HG02884 (cell line): ENCODE results near the gene MORC3.
A peak's percentile ranks its signal among the peaks of the same experiment; 100 is the strongest.
"Not testable (repeated sequence)": the region's sequence is repeated elsewhere in the genome, so short reads cannot be mapped to it uniquely, and the experiment has no call there.

Experiments used
- ATAC-seq: cut with Tn5 transposase; IDR thresholded peaks from one replicate; pipeline ENCODE4 v1.9.1; 2021; ENCODE audit warnings: mild to moderate bottlenecking, moderate library complexity; ENCODE audit not compliant: unreplicated experiment

MORC3 gene

GRCh38 chr21:36319767-36320420 is at the start of gene MORC3:
MORC3 (plus strand) TSS chr21:36320197; CDS start chr21:36320265, 68 bp downstream.
- ATAC-seq: peak; percentile 85

DNA sequence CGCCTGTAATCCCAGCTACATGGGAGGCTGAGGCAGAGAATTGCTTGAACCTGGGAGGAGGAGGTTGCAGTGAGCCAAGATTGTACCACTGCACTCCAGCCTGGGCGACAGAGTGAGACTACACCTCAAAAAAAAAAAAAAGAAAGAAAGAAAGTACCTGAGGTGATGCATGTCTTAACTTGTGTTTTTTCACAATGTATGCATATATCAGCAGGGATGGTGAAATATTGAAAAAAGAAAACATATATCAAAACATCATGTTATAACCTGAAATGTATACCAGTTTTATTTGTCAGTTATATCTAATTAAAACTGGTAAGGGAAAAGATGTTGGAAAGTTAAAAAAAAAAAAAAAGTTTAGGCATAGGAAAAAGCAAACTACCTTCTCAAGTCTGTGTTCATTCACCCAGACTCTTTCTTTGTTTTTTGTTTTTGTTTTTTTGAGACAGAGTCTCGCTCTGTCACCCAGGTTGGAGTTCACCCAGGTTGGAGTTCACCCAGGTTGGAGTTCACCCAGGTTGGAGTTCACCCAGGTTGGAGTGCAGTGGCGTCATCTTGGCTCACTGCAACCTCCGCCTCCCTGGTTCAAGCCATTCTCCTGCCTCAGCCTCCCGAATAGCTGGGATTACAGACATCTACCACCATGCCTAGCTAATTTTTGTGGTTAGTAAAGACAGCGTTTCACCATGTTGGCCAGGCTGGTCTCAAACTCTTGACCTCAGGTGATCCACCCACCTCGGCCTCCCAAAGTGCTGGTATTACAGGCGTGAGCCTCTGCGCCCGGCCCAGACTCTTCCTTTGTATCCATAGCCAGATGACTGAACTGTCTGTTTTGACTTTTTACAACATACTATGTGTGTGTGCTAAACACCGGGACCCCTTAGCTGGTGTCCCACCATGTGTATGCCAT is 49.0 kb upstream of the MORC3 start:
- not testable (repeated sequence) for ATAC-seq

DNA sequence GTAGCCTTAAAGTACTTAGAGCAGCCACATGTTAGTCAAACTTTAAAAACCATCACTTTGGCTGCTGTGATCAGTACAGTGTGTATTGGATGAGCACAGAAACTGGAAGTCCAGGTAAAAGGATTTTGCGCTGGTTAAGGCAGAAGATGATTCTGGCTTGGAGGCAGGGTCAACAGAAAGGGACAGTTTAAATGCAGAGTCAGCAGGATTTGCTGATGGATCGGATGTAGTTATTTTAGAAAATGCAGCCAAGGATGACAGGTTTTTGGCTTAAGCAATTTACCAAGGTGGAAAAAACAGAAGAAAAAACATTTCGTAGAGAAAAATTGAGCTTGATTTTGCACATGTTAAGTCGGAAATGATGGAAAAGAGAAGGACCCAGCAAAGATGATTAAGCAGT is 45.9 kb upstream of the MORC3 start:
- ATAC-seq: no peak

DNA sequence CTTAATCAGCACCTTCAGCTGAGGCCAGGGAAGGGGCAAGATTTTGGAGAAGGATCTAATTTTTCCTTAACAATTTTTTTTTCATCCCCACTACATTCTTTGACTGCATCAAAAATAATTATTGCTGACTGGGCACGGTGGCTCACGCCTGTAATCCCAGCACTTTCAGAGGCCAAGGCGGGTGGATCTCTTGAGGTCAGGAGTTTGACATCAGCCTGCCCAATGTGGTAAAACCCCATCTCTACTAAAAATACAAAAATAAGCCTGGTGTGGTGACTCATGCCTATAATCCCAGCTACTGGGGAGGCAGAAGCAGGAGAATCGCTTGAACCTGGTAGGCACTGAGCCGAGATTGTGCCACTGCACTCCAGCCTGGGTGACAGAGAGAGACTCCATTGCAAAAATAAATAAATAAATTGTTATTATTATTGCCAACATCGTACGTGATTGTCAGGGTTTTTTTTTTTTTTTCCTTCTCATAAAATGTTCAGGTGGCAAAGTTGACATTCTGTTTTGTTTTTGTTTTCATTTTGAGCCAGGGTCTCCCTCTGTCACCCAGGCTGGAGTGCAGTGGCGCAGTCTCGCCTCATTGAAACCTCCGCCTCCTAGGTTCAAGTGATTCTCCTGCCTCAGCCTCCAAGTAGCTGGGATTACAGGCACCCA is 37.3 kb upstream of the MORC3 start:
- ATAC-seq: no peak

- not testable (repeated sequence) for ATAC-seq
Observed at GRCh38 chr21:36283231-36283622, 36.8 kb upstream of the MORC3 start.

DNA sequence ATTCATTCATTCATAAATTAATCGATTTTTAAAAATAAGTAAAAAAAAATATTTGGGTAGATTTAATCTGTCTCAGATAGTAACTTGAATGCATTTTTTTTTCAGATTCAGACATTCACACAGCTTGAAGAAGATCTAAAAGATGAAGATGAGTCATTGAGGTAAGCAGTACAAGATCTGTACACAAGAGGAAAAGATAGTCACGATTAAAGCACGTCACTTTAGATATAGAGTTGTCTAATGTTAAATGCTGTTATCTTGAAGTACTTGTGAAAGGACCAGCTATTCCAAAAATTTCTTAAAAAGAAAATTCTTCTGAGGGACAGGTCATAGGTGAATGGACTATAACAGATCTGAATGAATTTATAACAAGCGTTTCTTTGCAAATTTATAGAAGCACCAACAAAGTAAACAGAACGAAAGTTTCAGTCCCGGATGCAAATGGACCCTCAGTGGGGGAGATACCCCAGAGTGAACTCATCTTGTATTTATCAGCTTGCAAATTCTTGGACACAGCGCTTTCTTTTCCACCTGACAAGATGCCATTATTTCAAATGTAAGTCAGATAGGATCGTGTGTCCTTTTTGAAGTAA is 31.2 kb upstream of the MORC3 start:
- no peak for ATAC-seq

DNA sequence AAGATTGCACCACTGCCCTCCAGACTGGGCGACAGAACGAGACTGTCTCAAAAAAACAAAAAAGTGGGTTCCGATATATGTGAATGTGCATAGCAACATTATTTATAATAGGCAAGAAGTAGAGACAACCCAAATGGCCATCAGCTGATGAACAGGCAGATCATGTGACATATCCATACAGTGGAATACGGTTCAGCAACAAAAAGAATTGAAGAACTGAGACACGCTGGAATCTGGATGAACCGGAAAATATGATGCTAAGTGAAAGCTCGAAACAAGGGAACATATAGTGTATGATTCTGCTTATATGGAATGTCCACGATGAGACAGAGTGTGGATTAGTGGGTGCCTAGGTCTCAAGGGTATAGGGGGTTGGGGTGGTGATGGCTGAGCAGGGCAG is 28.5 kb upstream of the MORC3 start:
- no peak for ATAC-seq

- no peak for ATAC-seq
Observed at GRCh38 chr21:36297406-36297937, 22.5 kb upstream of the MORC3 start.

- peak; percentile 95 for ATAC-seq
Observed at GRCh38 chr21:36297938-36298572, 21.9 kb upstream of the MORC3 start.

DNA sequence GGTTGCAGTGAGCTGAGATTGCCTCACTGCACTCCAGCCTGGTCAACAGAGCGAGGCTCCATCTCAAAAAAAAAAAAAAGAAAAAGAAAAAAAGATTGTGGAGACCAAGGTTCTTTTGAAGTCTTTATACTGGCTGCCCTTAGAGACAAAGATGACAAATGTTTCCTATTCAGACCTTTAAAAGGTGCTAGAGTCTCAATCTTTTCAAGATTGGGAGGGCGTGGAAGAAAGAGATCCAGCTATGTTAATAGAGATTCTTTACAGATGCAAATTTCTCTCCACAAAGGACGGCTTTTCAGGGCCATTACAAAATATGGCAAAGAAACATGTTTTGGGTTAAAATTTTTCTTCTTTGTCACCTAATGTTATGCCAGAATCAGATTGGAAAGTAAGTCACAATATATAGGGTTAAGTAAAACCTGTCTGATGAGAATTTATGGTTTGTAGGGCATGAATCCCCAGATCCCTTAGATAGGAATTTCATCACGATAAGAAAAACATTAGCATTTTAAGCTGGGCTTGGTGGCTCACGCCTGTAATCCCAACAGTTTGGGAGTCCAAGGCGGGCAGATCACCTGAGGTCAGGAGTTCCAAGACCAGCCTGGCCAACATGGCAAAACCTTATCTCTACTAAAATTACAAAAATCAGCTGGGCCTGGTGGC is 13.0 kb upstream of the MORC3 start:
- no peak for ATAC-seq

- peak; percentile 83 for ATAC-seq
Observed at GRCh38 chr21:36310016-36310415, 10.0 kb upstream of the MORC3 start.

DNA sequence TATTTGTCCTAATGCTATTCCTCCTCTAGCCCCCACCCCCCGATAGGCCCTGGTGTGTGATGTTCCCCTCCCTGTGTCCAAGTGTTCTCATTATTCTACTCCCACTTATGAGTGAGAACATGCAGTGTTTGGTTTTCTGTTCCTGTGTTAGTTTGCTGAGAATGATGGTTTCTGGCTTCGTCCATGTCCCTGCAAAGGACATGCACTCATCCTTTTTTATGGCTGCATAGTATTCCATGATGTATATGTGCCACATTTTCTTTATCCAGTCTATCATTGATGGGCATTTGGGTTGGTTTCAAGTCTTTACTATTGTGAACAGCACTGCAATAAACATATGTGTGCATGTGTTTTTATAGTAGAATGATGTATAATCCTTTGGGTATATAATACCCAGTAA is 6.6 kb upstream of the MORC3 start:
- ATAC-seq: not testable (repeated sequence)

DNA sequence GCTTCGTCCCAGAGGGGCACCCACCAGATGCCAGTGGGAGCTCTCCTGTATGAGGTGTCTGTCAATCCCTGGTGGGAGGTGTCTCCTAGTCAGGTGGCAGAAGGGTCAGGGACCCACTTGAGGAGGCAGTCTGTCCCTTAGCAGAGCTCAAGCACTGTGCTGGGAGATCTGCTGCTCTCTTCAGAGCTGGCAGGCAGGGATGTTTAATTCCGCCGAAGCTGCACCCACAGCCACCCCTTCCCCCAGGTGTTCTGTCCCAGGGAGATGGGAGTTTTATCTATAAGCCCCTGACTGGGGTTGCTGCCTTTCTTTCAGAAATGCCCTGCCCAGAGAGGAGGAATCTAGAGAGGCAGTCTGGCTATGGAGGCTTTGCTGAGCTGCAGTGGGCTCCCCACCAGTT is 4.0 kb upstream of the MORC3 start:
- ATAC-seq: not testable (repeated sequence)

DNA sequence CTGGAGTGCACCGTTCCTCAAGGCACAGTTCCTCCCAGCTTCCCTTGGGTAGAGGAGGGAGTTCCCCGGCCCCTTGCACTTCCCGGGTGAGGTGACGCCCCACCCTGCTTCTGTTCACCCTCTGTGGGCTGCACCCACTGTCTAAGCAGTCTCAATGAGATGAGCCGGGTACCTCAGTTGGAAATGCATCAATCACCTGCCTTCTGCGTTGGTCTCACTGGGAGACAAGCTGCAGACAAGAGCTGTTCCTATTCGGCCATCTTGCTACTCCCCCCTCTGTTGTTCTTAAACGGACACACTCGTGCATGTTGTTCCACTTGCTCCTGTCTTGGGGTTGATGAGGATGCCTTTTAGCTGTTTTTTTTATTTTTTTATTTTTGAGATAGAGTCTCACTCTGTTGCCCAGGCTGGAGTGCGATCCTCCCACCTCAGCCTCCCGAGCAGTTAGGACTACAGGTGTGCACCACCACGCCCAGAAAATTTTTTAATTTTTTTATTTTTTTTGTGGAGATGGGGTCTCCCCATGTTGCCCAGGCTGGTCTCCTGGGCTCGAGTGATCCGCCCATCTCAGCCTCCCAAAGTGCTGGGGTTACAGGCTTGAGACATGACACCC is 3.0 kb upstream of the MORC3 start:
- no peak for ATAC-seq

GRCh38 chr21:36319406-36319766 is 611 bp upstream of the MORC3 start:
- ATAC-seq: not testable (repeated sequence)

- peak; percentile 44 for ATAC-seq
Observed at GRCh38 chr21:36320421-36321324, 676 bp downstream of the MORC3 start.

DNA sequence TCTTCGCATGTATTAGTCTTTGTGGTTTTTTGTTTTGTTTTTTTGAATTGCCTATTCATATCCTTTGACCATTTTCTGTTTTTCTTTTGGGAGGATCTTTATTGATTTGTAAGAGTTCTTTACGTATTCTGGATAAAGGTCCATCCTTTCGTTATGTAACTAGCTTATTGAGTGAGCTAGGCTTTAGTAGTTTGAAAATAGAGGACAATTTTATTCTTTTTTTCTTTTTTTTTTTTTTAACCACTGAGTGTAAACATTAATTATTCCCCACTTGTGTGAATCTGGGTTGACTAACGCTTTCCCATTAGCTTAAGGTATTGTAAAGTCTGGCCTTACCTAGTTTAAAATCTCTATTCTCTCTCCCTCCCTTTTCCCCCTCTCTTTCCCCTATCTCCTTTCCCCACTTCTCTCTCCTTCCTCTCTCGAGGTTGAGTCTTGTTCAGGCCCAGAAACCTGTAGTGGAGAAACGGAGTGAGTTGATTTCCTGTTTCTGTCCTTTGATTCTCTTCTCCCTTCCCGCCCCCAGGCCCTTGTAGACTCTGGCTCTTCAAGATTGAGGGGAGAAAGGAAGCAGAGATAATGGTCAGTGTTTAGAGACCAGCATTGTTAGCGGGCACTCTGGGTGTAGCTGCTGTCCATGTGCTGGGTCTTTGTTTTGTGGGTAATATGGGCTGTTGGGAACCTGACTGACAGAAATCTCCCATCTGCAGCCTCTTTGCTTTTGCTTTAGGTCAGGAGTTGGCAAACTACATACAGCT is 1.5 kb downstream of the MORC3 start:
- no peak for ATAC-seq

- no peak for ATAC-seq
Observed at GRCh38 chr21:36322083-36322424, 2.1 kb downstream of the MORC3 start.
